ENCODE measurements around the gene ACAD8.

Gene ACAD8

GRCh38 chr11:134253188-134253993, at the start of gene ACAD8, which contains the start of gene THYN1:
ACAD8 (plus strand) TSS chr11:134253568; CDS start chr11:134253601, 33 bp downstream.
THYN1 (minus strand) TSS chr11:134253352; CDS start chr11:134252882, 470 bp downstream.
- DNase-seq = peak; percentile 98

- DNase-seq = no peak
Observed at GRCh38 chr11:134205729-134206128, 47.6 kb upstream of the ACAD8 start.

GRCh38 chr11:134206185-134206584, 47.2 kb upstream of the ACAD8 start:
- no peak for DNase-seq

GRCh38 chr11:134207538-134208239, 45.7 kb upstream of the ACAD8 start:
- no peak for DNase-seq

GRCh38 chr11:134215836-134216235, 37.5 kb upstream of the ACAD8 start:
- no peak for DNase-seq

GRCh38 chr11:134216816-134217215, 36.6 kb upstream of the ACAD8 start:
- DNase-seq = no peak

- DNase-seq = no peak
Observed at GRCh38 chr11:134223121-134223520, 30.2 kb upstream of the ACAD8 start.

- DNase-seq = peak; percentile 98
Observed at GRCh38 chr11:134223836-134224709, 29.3 kb upstream of the ACAD8 start, which contains the start of the genes NCAPD3 and VPS26B. NCAPD3 (minus strand) TSS chr11:134223967; CDS start chr11:134223926, 41 bp downstream. VPS26B (plus strand) TSS chr11:134224671; CDS start chr11:134225123, 452 bp downstream.

- DNase-seq = peak; percentile 55
Observed at GRCh38 chr11:134224710-134225664, 28.4 kb upstream of the ACAD8 start.

- DNase-seq = no peak
Observed at GRCh38 chr11:134226806-134227325, 26.5 kb upstream of the ACAD8 start.

- DNase-seq = peak; percentile 32
Observed at GRCh38 chr11:134228625-134229024, 24.7 kb upstream of the ACAD8 start.

GRCh38 chr11:134229126-134229790, 24.1 kb upstream of the ACAD8 start:
- DNase-seq = peak; percentile 50

GRCh38 chr11:134230339-134230738, 23.0 kb upstream of the ACAD8 start:
- DNase-seq = peak; percentile 35

- peak; percentile 32 for DNase-seq
Observed at GRCh38 chr11:134231958-134232659, 21.3 kb upstream of the ACAD8 start.

GRCh38 chr11:134233729-134234179, 19.6 kb upstream of the ACAD8 start:
- DNase-seq = no peak

- no peak for DNase-seq
Observed at GRCh38 chr11:134235399-134235798, 18.0 kb upstream of the ACAD8 start.

GRCh38 chr11:134236834-134237556, 16.4 kb upstream of the ACAD8 start:
- peak; percentile 79 for DNase-seq

GRCh38 chr11:134237557-134237922, 15.8 kb upstream of the ACAD8 start:
- DNase-seq = peak; percentile 68

GRCh38 chr11:134238956-134239355, 14.4 kb upstream of the ACAD8 start:
- DNase-seq = peak; percentile 36
